HG02798 (cell line): ENCODE results near the gene CIAO2A.
"Not testable (repeated sequence)": the region's sequence is repeated elsewhere in the genome, so short reads cannot be mapped to it uniquely, and the experiment has no call there.

ENCODE experiments used
- ATAC-seq: cut with Tn5 transposase; IDR thresholded peaks from one replicate; pipeline ENCODE4 v1.9.1; 2021; ENCODE audit warnings: mild to moderate bottlenecking; ENCODE audit not compliant: unreplicated experiment, poor library complexity

CIAO2A gene, protein sequence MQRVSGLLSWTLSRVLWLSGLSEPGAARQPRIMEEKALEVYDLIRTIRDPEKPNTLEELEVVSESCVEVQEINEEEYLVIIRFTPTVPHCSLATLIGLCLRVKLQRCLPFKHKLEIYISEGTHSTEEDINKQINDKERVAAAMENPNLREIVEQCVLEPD

DNA sequence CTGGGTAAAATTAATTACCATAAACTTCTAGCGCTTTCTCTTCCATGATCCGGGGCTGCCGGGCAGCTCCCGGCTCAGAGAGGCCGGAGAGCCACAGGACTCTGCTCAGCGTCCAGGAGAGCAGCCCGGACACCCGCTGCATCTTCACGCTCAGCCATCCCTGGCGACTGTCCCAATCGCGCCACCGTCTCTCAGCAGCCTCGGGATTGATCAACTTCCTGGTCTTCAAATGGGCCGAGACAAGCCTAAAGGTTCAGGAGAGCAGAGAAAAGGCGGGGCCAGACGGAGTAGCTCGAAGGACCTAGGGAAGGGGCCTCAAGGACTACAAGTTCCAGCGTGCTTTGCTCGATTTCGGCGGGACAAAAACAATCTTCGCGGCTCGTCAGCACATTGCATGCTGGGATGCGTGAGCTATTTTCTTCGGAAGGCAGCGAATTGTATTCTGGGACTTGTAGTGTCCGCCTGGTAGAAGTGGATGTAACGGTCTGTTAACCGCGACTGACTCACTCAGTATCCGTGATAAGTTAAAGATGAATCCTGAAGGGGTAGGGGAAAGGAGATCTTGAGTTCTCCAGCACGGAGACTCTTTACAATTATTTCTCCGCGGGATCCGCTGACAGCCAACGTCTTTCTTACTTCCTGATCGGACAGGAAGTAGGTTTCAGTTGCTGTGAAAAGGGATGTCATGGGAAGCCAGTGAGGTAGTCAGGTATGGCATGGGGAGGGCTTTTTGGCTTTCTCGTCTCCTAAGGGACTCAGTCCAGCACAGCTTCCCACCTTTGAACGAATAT is at the start of gene CIAO2A:
CIAO2A (minus strand) TSS at position 212 of the 791 bp plus-strand sequence; CDS start at position 142, 70 bp downstream.
- ATAC-seq = peak; percentile 76

DNA sequence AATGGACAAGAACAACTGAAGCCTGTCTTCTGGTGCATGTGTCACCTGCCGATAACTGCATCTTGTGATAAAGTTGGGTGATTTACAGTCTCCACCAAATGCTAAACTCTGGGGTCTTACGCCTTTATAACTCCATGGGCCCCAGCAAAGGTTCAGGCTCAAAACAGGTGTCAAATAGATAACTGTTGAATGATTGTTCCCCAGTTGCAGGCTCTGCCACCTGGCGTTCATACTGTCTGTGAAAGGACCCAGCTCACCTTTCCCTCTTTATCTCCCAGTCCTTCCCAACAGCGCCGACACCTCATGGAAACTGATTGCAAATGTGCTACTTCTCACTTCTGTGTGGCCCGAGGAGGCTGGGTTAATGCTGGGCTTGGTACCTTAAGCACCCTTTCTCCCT is 49.6 kb upstream of the CIAO2A start:
- ATAC-seq = no peak

DNA sequence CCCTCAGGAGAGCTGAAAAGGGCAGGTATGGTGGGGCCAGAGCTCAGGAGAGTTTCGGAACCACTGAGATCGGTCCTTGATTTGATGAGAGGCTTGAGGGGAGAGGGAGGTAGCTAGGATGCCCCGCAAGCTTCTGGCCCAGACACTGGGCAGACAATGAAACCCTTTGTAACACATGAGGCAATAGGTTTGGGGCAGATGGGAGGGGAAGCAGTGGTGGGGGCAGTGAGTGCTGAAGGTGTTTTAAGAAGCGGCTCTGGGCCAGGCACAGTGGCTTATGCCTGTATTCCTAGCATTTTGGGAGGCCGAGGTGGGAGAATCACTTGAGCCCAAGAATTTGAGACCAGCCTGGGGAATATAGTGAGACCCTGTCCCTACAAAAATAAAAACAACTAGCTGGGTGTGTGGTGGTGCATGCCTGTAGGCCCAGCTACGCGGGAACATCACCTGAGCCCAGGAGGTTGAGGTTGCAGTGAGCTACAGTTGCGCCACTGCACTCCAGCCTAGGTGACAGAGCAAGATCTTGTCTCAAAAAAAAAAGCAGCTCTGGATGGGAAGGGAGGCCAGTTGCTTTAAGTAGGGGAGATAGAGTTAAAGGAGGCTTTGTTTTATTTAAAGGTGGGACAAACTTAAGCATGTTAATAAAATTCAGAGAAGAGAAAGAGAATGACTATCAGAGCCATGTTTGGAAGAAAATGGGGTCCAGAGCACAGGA is 48.3 kb upstream of the CIAO2A start:
- no peak for ATAC-seq

DNA sequence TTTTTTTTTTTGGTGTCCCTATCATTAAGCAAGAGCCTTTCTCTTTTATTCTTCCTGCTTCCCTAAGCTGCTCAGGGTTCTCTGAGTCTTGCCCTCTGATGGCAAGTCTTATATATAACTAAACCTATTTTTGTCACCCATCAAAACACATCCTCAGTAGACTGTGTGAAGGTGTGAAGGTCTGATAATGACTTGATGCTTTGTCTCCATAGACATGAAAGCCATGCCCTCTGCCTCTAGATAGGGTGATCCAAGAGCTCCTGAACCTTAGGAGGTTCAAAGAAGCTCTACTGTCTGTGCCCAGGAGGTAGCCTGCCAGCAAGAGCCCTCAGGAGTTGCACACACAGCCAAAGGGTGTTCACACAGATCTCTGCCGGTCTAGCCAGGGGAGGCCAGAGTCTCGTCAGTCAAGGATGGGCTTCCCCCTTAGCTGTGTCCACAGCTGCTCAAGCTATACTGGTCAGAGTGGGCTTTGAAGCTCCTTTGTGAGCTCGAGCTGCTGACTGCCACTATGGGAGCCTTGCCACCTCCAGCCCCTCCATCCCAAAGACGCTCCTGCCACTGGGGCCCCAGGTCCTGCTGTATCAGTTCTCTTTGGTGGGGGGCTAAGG is 44.8 kb upstream of the CIAO2A start:
- ATAC-seq = no peak

DNA sequence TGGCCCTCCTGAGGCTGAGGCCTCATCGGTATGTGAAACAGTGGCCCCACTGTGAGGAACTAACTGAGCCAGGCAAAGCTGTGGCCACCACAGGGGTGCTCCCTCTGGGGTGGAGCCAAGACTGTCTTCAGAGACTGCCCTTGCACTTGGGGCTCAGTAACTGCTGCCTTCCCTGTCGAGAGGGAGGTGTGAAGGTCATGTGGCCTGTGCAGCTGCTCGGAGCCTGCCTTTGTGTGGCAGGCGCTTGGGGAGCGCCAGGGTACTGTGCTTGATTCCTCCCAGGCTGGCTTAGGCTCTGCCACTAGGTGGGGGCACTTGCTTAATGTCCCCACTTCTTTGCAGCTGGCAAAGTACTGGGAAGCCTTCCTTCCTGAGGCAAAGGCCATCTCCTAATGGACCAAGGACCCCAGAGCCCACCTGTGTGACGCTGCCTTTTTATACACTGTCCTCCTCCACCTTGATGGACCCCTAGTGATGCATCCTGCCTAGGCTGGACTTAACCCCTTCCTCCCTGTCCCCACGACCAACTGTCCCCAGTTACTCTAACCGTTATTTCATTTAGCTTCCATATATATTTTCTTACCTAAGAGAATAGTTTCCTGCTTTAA is 43.7 kb upstream of the CIAO2A start:
- ATAC-seq = peak; percentile 40

DNA sequence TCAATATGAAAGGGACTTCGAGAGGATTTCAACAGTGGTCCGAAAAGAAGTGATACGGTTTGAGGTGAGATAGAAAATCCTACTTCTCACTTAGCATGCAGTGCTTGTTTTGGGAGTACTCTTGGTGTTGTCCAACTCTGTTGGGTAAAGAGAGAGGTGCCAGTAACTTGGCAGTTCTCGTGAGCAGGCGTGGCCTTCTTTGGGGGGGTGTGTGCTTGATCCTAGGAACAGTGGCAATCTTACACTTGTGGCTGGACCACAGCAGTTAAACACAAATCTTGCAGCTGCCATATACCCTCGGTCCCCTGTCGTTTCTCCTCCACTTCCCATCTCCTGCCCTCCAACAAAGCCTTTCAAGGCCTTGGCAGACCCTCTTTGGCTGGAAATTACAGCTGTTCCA is 42.7 kb upstream of the CIAO2A start:
- ATAC-seq = no peak

DNA sequence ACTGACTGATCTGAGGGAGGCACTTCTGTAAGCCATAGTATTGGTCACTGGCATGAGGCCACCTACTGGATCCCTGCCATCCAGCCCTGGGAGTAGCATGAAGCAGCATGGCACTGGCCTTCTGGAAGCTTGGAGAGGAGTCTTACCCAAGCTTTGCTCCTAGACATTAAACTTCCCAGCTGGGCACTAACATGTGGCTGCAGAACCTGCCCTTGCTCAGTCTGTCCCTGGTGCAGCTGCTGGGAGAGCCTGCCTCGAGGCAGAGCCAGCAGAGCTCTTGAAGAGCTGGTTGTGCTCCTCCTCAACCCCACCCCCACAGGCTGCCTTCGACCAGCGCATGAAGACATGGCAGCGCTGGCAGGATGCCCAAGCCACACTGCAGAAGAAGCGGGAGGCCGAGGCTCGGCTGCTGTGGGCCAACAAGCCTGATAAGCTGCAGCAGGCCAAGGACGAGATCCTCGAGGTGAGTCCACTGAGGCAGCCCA is 40.7 kb upstream of the CIAO2A start:
- ATAC-seq = no peak

DNA sequence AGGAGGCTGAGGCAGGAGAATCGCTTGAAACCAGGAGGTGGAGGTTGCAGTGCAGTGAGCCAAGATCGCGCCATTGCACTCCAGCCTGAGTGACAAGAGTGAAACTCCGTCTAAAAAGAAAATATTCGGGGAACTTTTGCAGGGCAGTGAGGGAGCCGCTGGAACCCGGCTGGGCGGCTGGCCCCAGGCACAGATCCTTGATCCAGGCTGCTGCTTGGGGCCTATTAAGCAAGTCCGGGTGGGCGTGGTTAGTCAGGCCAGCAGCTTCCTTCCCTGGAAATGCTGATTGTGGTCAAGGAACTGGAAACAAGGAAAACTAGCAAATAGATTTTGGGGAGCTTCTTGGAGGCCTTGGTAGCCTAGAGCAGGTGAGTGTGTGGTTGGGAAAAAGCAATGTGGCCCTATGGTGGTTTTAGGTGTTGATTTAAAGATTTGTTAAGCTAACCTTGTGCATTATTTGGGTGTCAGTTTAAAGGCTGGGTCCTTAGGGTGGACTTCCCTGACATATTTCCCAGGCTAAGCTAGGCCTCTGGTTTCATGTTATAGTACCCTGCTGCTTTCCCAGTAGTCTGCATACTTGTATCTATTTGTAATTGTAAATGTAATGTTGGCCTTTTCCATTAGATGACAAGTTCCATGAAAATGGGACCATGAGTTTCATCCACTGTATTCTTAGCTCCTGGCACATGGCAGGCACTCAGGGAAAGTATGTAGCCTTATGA is 40.1 kb upstream of the CIAO2A start:
- ATAC-seq = no peak

DNA sequence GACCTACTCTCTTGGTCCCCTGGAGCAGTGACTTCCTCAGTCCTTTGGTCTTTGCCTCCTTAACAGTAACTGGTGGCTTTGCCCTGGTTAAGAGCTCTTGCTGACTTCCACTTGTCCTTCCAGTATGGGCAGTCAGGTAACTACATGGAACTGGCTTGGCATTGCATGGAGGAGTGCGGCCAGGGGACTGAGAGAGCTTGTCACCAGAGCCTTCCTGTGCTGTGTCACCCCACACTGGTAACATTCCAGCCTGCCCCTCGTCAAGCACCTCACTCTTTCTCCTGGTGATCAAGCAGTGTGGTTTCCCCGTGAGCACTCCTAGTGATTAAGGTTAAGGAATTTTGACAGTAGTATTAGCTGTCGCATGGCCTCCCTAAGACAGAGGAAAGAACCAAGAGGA is 38.6 kb upstream of the CIAO2A start:
- no peak for ATAC-seq

DNA sequence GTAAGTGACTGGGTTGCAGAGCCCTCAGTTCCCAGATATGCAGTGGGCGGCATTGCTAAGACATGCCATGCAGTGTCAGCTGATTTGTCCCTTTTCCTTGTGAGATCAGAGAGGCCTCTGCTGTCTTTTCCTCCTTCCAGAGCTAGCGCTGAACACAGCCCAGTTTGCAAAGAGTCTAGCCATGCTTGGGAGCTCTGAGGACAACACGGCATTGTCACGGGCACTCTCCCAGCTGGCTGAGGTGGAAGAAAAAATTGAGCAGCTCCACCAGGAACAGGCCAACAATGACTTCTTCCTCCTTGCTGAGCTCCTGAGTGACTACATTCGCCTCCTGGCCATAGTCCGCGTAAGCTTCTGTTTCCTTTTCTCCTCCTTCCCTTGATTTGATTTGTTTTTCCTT is 37.9 kb upstream of the CIAO2A start:
- ATAC-seq = no peak

DNA sequence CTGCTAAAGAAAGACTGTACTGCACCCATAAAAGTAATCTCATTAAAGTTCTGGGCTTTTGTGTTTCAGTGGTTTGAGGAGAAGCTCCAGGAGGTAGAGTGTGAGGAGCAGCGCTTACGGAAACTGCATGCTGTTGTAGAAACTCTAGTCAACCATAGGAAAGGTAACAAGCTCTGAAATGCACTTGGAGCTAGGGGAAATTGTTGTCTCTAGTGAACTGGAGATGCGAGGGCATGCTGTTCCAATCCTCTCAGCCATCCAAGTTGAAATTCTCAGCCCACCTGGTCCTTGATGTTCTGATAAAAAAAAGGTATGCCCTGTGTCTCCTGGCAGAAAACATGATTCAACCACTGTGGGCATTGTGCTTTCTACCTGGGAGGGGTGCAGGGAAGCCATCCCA is 36.5 kb upstream of the CIAO2A start:
- ATAC-seq = no peak

DNA sequence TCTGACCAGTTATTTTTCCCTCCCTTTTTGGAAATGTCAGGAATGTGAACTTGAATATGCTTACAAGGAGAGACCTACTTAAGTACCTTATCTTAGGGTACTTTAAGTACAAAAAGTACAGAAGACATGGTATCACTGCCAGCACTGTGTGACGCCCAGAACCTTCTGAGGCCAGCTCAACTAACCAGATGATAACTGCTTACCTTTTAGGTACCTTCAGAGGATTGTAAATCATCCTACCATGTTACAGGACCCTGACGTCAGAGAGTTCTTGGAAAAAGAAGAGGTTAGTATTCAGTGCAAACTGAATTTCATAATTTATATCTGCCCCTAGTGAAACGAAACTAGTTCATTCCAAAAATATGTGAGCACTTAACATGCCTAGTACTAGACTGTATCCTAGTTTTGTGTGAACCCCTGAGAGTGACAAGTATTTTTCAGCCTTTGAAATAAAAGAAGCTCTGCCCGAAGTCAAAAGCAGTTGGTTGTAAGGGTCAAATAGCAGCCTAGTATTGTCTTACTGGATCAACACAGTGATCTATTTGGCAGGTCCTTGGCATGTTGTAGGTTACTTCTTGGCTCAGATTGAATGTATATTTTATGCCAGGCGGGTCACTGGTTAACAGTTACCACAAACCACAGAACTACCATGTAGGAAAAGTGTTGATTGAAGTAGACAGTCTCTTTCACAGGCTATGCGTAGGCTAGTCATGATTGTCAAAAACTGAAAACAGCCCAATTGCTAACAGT is 34.1 kb upstream of the CIAO2A start:
- ATAC-seq = no peak

DNA sequence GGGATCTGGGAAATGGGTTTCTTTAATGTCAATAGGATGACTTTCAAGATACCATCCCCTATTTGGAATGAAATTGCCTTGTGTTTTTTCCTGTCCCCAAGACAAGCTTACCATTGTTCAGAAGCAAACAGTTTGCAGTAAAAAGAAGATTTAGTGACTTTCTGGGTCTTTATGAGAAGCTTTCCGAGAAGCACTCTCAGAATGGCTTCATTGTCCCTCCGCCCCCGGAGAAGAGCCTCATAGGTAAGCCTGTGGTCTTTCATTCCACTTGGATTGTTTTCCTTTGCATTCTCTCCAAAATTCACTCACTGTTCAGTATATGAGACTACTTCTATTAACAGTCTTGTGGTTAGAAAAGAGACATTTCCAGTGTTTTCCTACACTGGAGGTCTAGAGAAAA is 32.3 kb upstream of the CIAO2A start:
- no peak for ATAC-seq

DNA sequence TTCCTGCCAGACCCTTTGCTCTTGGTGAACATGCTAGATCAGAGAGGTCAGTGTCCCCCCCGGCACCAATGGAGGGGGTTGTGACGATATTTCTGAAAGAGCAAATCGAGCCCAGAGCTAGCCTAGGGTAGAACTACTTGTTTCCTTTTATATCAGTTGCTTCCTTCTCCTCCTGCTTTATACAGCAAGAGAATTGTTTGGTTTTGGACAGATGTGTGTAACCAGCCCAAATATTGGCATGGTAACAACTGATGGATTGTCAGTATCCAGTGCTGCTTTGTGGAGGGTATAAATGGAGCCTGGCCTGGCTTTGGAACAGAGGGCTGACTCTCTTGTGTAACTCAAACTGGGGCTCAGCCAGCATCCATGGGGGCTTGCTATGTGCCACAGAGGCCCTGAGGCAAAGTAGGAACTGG is 29.3 kb upstream of the CIAO2A start:
- no peak for ATAC-seq

DNA sequence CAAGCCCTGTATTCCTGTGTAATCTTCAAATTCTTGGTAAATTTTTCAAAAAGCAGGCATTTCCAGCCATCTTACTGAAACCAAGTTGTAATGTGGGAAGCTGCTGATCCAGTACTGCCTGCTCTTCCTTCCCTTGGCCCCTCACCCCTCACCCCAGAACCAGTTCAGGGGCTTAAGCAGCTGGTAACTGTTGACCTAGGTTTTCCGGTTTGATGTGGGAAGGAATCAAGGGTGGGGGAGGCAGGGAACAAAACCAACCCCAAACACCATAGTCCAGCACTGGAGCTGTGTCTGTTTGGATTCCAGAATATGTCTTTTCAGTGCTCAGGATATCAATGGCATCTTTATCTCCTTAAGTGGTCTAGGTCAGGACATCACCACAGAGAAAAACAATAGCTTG is 28.8 kb upstream of the CIAO2A start:
- ATAC-seq = no peak

DNA sequence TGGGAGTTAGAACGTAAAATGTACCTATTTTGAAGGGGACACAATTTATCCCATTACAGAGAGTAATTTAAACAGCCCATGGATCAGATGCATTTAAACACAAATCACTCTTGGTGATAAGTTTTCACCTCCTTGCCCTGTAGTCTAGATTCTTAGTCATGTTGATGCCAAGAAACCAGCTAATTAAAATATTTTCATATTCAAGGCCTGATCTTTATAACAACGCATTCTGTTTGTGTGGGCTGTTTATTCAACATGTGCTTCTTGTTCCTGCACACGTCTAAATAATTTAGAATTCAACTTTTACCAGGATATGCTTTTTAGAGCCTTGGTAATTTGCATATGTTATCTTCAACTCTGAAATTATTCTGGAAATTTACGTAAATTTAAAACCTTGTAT is 28.0 kb upstream of the CIAO2A start:
- ATAC-seq = no peak

DNA sequence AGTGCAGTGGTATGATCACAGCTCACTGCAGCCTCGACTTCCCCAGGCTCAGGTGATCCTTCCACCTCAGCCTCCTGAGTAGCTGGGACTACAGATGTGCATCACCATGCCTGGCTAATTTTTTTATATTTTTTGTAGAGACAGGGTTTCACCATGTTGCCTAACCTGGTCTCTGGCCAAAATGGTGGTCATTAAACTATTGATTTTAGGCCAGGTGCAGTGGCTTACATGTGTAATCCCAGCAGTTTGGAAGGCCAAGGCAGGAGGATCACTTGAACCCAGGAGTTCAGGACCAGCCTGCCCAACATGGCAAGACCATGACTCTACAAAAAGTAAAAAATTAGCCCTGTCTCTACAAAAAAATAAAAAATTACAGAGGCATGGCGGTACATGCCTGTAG is 26.7 kb upstream of the CIAO2A start:
- ATAC-seq = not testable (repeated sequence)

DNA sequence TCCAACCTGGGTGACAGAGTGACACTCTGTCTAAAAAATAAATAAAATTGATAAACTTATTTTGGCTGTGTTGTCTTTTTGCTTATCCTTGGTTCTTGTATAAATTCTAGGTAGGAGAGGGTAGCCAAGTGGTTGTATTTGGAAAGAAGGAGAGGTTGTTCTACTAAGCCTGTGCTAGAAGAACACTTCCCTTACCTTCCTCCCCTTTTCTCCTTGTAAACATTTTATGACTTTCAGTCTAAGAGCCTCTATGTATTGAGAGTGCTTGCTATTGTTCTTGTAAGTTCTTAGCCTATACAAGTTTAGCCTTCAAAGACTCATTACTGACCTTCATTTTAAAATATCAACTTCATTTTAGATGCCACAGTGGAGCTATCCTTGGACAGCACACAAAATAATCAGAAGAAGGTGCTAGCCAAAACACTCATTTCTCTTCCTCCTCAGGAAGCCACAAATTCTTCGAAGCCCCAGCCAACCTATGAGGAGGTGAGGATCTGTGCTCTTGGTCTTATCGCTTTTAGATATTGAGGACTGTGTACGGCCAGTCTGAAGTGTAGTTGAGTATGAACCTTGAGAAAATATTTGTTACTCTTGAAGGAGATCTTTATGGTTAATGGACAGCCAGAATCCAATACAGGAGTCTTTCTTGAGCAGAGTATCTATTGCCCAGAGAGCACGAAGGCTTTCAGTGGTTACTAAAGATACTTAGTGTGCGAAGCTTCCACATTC is 24.3 kb upstream of the CIAO2A start:
- ATAC-seq = no peak

DNA sequence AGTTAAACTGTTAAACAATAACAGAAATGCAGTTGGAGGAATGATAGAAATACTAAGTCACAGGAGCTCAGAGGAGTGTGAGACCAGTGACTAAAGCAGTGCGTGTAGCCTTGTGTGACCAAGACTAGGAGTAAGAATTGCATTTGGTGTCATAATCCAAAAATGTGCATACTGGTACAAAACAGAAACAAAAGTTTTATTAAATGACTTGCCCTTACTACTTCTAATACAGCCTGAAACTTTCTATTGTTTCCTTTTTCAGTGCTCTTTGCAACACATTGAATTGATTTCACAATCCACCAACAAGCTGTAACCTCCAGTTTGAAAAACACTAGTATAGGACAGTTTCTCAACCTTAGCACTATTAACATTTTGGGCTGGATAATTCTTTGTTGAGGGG is 19.3 kb upstream of the CIAO2A start:
- ATAC-seq = no peak
